Jurkat, Clone E6-1 (cell line): ENCODE results near the gene CALCR. TPM values are rescaled to one million over a fixed set of nuclear protein-coding genes. Genes with fewer than 3 reads are reported as not detected.
"Not testable (repeated sequence)": the region's sequence is repeated elsewhere in the genome, so short reads cannot be mapped to it uniquely, and the experiment has no call there.

ENCODE experiments used
- DNase-seq: peaks from one replicate; pipeline ENCODE4 v3.0.0-alpha.2; 2011; ENCODE audit warnings: low read depth, low spot score
- H3K4me3 ChIP-seq: 2 replicates; pipeline ENCODE4 v1.5.1; 2011; ENCODE audit warnings: mild to moderate bottlenecking, low read length, control low read depth, moderate library complexity
- polyA plus RNA-seq: library from polyadenylated mRNA; unstranded; fragments of >200 nt; gene quantifications from one replicate; pipeline ENCODE4 v1.2.1, GENCODE V29; 2012; ENCODE audit warnings: missing spikeins; ENCODE audit not compliant: insufficient read length, insufficient read depth

CALCR gene
- not detected for polyA plus RNA-seq

DNA sequence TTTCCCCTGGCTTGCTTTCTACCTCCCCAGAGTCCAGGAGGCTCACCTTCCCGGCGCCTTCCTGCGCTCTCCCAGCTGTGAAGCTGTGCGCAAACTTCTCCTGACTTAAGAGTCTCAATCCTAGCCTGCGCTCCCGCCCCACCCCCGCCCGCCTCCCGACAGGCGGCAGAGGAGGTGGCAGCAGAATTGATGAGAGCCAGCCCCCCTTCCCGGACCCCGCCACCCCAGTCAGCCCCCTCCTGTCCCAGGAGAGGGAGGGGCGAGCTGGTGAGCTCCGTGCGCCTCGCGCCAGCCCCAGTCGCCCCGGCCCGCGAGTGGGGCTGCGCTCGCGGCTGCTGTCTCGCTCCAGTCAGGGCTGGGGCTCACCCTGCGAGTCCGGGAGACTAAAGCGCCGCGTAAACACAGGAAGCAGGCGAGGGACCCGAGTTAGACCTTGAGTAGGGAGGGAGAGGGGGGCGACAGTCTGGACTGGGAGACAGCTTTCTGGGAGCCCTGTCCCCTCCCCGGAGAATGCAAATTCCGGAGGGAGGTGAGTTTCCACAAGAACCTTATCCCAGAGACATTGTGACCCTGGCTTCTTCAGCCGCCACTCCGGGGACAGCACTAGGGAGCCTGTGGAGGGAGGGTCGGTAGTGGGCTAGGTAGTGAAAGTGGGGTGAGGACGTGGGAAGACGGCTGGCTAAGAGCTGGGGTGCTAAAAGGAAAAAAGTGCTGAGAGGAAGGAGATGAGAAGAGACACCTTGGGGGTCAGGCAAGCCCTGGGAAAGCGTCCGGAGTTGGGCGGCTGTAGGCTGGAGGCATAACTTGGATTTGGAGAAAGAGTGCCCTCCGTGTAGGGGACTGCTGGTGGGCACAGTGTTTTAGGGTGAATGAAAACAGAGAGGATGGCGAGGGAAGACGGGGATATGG lies at the start of gene CALCR:
CALCR (minus strand) TSS at position 79 of the 909 bp plus-strand sequence. CDS start 87,743 bp downstream, outside the sequence.
- no peak for DNase-seq
- H3K4me3 ChIP-seq = no peak within 1 kb of the TSS

DNA sequence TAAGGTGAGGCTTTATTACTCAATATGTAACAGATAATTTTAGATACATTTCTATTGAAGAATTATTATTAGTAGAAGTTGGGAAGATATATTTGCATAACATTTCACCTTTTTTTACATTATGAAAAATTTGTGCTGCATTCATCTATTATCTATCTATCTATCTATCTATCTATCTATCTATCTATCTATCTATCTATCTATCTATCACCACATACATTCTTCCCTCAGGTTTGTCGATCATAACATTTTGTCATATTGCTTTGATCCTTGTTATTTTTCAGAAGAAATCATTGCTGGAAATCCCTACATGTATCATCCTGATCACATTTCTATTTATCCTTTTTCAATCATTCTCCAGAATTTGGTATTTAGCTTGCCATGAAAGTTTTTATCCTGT lies 49.3 kb upstream of the CALCR start:
- no peak for DNase-seq
- H3K4me3 ChIP-seq = no peak overlapping the region

DNA sequence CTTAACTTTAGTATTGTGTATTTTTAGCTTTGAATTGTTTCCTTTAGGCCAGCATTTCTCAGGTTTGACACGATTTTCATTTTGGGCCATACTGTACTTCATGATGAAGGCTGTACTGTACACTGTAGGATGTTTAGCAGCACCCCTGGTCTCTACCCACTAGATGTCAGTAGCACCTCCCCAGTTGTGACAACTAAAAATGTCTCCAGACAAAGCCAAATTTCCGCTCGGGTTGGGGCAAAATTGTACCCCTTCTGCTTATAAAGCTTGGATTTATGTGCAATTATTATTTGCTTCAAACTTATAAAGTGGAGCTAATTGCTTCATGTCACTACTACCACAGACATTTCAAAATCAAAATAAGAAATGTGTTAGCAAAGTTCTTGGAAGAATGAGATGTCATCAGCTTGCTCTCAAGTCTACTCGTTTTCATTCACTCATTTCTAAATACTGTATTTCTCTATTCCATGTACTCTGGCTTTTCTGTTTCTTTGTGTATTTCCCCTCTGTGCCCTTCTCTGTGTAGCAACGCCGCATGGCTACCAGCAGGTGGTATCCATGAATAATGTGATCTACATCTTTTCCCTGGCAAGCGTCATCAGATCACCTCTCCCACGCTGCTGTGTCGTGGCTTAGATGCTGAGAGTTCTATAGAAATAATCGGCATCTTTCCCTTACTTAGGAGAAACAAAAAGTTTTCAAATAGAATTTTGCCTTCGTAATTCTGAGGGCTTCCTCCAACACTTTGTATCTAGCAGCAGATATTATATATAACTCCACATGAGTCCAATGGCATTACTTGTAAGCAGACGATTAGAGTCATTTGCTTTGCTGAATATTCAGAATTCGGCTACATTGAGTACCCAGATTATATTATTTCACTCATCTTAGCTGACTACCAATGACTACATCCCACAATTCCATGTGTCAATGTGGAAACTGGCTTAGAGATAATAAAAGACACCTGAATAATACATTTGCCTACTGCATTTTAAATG lies 47.8 kb upstream of the CALCR start:
- DNase-seq = peak; percentile 11

DNA sequence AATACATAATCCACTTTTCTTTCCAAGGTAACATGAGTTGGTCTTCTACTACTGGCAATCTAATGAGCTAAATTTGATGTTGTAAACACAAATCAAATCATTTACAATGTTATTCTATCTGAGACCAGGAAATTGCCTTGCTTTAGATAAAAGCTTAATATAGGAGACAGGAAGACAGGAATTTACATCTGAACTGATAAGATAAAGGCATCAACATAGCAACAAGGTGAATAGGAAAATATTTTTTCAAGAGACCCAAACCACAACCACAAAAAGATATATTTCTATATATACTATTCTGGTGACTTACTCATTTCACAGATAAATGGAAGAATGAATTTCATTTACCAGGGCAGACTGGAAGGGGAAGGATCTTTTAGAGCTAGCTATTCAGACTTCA lies 46.3 kb upstream of the CALCR start:
- H3K4me3 ChIP-seq = no peak overlapping the region
- peak; percentile 8 for DNase-seq

More for the DNA sequence above, 47.8 kb upstream of the CALCR start:
- no peak overlapping the region for H3K4me3 ChIP-seq

DNA sequence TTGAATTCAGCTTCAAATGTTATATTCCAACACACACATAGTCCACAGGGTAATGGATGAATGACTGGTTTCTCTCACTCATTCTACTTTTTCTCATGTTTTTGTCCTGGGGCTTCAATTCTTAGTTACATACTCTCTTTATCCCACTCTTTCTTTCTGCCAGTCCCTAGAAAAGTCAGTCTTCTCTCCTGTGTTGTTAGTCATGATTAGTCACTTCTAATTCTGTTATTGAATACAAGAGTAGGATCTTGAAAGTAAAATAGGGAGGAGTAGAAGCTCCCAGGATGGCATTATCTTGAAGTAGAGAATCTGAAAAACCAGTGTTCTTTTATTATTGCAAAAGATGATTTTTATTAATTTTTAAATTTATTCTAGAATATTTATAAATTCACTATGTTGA lies 45.5 kb upstream of the CALCR start:
- no peak overlapping the region for H3K4me3 ChIP-seq
- DNase-seq = no peak

DNA sequence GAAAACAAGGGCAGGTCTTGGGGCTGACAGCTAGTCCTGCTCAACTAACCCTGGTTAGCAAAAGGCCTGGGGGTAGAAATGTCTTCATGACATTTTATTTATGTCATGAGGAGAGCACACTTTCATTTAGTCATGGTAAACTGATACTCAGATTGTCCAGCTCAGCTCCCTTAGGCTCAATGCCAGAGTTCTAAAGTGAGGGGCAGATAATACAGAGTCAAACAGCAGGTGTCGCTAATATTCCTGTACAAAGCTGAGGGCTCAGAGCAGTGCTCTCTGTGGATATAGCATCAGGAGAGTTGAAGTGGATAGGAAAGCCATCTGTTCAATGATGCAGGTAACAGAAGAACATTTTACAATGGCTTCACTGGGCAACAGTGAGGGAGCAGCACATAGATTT lies 26.8 kb upstream of the CALCR start:
- no peak for DNase-seq
- no peak overlapping the region for H3K4me3 ChIP-seq

DNA sequence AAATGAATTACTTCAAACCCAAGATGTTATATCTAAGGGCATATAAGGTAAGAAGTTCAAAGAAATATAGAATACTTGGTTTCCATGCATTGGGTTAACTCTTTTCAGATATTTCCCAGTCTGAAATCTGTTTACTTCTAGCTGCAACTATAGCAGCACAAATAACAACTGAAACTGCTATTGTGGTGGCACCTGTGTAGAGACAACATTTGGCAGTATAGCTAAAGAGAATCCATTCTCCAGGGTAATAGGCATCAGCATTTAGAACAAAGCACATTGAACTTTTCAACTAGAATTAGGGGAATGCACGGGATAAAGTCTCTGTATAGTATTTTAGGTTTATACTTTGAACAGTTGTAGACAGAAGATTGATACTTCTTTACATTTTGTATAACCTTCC lies 19.7 kb upstream of the CALCR start:
- DNase-seq = no peak
- H3K4me3 ChIP-seq = no peak overlapping the region

DNA sequence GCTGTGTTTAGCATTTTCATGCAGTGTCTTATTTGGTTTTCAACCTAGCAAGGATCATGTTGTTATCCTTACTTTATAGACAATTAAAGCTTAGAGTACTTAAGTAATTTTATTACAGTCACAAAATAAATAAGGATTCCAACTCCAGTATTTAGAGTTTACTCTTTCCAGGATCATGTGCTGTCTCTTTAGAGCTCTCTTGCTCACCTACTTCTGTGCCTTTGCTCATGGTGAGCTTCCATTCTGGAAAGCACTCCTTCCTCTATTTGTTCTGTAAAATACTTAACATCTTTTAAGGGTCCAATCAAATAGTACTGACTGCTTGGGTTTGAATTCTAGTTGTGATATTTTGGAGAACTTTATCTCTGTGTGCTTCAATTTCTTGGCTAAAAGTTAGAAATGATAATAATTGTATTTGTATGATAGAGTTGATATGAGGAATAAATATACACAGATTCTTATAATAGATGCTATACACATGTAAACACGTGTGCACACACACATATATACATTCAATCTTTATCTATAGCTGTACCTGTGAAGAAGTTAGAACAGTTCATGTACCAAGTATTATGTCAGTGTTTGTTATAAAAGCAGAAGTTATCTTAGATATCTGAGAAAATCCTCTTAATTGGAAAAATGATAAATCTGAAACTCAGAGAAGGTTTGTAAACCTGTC lies 18.2 kb upstream of the CALCR start:
- no peak overlapping the region for H3K4me3 ChIP-seq
- DNase-seq = no peak

DNA sequence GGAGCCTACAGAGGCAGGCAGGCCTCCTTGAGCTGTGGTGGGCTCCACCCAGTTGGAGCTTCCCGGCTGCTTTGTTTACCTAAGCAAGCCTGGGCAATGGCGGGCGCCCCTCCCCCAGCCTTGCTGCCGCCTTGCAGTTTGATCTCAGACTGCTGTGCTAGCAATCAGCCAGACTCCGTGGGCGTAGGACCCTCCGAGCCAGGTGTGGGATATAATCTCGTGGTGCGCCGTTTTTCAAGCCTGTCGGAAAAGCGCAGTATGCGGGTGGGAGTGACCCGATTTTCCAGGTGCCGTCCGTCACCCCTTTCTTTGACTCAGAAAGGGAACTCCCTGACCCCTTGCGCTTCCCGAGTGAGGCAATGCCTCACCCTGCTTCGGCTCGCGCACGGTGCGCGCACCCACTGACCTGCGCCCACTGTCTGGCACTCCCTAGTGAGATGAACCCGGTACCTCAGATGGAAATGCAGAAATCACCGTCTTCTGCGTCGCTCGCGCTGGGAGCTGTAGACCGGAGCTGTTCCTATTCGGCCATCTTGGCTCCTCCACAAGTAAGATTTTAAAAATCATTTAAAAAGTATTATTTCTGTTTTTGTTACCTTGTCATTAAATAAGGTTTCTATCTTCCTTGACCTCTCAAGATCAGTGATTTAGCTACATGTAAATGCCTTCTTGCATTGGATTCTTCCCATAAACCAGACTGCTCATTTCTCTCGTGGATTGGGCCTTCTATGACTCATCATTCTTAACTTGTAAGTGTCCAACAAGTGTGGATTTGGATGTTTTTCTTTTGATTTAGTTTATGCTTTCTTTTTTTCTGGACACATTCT lies 16.9 kb upstream of the CALCR start:
- DNase-seq, H3K4me3 ChIP-seq: not testable (repeated sequence)

DNA sequence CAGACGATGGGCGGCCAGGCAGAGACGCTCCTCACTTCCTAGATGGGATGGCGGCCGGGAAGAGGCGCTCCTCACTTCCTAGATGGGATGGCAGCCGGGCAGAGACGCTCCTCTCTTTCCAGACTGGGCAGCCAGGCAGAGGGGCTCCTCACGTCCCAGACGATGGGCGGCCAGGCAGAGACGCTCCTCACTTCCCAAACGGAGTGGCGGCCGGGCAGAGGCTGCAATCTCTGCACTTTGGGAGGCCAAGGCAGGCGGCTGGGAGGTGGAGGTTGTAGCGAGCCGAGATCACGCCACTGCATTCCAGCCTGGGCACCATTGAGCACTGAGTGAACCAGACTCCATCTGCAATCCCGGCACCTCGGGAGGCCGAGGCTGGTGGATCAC lies 11.9 kb upstream of the CALCR start:
- not testable (repeated sequence) for H3K4me3 ChIP-seq, DNase-seq

DNA sequence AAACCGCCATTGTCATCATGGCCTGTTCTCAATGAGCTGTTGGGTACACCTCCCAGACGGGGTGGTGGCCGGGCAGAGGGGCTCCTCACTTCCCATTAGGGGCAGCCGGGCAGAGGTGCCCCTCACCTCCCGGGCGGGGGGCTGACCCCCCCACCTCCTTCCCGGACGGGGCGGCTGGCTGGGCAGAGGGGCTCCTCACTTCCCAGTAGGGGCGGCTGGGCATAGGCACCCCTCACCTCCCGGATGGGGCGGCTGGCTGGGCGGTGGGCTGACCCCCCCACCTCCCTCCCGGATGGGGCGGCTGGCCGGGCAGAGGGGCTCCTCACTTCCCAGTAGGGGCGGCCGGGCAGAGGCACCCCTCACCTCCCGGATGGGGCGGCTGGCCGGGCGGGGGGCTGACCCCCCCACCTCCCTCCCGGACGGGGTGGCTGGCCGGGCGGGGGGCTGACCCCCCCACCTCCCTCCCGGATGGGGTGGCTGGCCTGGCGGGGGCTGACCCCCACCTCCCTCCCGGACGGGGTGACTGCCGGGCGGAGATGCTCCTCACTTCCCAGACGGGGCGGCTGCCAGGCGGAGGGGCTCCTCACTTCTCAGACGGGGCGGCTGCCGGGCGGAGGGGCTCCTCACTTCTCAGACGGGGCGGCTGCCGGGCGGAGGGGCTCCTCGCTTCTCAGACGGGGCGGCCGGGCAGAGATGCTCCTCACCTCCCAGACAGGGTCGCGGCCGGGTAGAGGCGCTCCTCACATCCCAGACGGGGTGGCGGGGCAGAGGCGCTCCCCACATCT lies 11.4 kb upstream of the CALCR start:
- H3K4me3 ChIP-seq, DNase-seq: not testable (repeated sequence)

DNA sequence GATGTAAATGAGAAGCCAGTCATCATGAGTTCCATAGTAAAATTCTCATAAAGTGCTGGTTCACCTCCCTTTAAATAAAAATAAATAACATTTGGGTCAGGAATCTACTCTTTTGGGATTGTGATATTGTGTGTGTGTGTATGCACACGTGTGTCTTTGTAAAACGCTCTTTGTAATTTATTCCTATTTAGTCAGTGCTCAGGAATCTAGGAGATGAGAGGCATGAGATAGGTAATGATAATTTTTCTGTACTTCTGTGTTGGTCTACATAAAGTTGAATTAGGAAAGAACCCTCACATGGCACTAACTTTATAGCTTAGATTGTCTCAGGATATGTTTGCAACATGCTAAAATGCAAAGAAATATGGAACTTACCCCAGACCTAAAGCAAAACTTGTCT lies 4.9 kb upstream of the CALCR start:
- H3K4me3 ChIP-seq = no peak overlapping the region
- DNase-seq = no peak

DNA sequence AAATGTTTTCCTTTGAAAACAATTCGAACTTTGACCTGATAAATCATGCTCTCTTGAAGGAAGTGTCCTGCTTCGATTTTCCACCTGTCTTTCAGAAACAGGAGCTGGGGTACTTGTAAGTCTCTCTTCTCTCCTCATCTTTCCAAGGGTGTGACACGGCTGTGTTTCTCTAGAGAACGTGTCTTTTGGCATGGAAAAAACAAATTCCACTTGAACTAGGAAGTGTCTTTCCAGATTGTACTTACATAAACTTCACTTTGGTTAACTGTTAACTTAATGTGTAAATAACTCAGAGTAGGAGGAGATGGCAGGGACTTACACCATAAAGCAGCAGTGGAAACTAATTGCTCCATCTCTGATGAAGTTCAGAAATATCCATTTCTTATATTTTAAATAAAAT lies 4.2 kb upstream of the CALCR start:
- no peak for DNase-seq
- H3K4me3 ChIP-seq = no peak overlapping the region

DNA sequence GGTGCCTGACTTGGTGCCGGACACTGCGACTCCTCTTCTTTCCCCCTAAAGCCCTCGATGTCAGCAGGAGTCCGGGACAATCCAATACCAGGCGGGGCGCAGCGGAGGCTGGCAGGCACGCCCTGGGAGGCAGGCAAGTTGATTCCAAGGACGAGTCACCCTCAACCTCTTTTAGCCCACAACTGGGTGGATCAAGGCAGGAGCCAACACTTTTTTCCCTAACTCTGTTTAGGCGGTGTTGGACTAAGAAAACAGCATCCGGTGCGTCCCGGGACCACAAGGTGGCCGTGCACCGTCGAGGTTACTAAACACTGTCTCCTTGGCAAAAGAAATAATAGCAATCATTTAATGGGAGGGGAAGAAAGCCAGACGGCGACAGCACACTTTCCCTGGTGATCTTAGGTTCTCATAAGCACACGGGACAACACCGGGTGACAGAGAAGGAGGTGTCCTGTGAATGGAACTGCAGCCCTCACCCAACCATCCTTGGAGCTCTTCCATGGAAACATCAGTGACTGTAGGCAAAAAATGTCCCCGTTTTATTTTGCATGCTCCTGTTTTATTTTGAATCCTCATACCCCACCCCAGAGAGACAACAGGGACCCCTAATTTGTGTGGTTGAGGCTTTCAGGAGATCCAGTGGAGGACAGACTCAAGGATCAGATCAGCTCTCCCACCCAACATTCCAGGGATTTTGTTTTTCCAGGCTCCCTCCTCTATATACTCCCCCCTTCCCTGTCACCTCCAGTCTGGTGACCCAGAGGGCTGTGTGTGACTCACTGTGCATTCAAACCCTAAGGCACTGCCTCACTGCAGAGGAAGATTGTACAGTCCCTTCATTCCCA lies 1.3 kb upstream of the CALCR start:
- DNase-seq = no peak
- H3K4me3 ChIP-seq = no peak overlapping the region

DNA sequence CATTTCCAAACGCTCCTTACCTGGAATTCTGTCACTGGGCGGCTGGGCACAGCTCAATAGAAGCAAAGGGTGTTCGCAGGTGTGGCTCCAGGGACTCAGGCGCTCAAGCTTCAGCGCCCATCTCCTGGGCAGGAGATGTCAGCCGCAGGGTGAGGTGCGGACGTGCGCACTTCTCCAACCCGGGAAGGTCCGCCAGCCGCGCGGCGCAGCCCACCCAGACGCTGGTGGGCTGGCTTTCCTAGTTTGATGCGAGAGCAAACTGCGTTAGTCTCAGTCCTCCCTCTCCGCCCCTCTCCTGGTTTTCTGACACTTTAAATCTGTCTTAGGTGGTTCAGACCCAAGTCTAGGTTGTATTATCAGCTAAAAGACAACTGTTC lies 267 bp downstream of the CALCR start:
- H3K4me3 ChIP-seq = no peak overlapping the region
- no peak for DNase-seq

DNA sequence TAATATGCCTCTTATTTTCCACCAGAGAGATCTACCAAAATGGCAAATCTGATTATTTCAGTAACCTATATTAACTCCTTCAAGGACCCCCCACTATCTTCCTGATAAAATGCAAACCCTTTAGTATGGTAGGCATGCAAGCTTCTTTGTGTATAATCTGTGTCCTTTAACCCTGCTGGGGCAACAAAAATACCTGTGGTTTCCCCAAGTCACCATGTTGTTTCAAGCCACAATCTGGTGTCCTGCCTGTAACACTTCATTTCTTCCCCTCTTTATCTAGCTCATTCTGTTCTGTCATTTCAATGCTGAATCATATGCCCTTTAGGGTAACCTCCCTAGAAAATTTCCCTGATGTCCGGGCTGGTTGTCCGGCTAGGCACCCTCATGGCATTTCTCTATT lies 5.3 kb downstream of the CALCR start:
- no peak overlapping the region for H3K4me3 ChIP-seq
- DNase-seq = no peak

DNA sequence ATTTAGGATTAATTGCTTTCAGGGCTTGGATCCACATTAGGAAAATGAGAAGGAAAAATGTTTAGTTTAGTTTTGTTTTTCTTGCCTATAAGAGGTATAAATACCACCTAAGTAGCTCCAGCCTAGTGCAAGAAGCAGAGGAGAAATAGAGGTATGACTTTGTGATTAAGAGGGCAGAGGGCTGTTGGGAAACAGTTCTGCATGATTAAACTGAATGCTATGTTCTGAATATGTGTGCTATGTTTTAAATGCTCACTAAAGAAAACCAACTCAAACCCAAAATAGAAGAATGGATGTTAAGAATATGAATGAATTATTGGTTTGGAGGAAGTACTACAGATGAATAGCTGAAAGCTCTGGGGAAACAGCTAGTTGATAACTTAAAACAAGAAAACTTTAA lies 7.6 kb downstream of the CALCR start:
- no peak for DNase-seq

More for the DNA sequence above, 7.6 kb downstream of the CALCR start:
- no peak overlapping the region for H3K4me3 ChIP-seq
